ENCODE results near the gene TMEM229B. TPM values are rescaled to one million over a fixed set of nuclear protein-coding genes. Genes with fewer than 3 reads are reported as not detected.

Gene TMEM229B
- polyA plus RNA-seq, 3 donors: 10.2 to 18.7 (median 17.3) TPM

GRCh38 chr14:67513631-67514108, 25.1 kb upstream of the TMEM229B start:
- peaks cover 32 to 47% of the 10 kb centered on the region in 2 donors for H3K4me1 ChIP-seq (ENCODE audit: control insufficient read depth in 1 of 2, insufficient read depth in 2 of 2, low read length in 2 of 2)
- no peak overlapping the region for H3K27ac ChIP-seq (ENCODE audit: low read depth in 1 of 2, low read length in 2 of 2)
- H3K9me3 ChIP-seq (replicated peaks in 1 of 2; ENCODE audit: control insufficient read depth in 1 of 2, insufficient read depth in 1 of 2, low read length in 2 of 2): no peaks in the 10 kb centered on the region
- H3K79me2 ChIP-seq (ENCODE audit: insufficient read depth, low read length): no peaks in the 10 kb centered on the region
- peaks cover 63% of the 10 kb centered on the region for H3K4me1 Mint-ChIP-seq
- no peaks in the 10 kb centered on the region for H3K36me3 ChIP-seq (replicated peaks in 1 of 2; ENCODE audit: control insufficient read depth in 1 of 2, insufficient read depth in 2 of 2, low read length in 2 of 2)
- DNase-seq: no peak
- 100% methylated on average over 1 of the region's 1 CpG for WGBS (ENCODE audit: insufficient coverage)
- intact Hi-C loops (cut with micrococcal nuclease): no loop called here
- no peak for TF ChIP-seq CTCF (IDR thresholded peaks at IDR 0.05)
- H3K27me3 ChIP-seq (ENCODE audit: control insufficient read depth in 2 of 2, insufficient read depth in 2 of 2, low read length in 2 of 2): peaks cover 0 to 8% of the 10 kb centered on the region in 2 donors
- H3K4me2 ChIP-seq (replicated peaks; ENCODE audit: extremely low read depth, low read length, poor library complexity, severe bottlenecking): peak overlapping the region; percentile 83
- H3K4me3 ChIP-seq (replicated peaks in 1 of 3; ENCODE audit: low read depth in 2 of 3, low read length in 3 of 3): peak overlapping the region in 1 of 3 experiments; percentile 78
- H3K4me3 Mint-ChIP-seq: peak overlapping the region; percentile 62 to 66
- H2AFZ ChIP-seq (ENCODE audit: insufficient read depth, low read depth, low read length, poor library complexity, severe bottlenecking): peak overlapping the region; percentile 93
- no peaks in the 10 kb centered on the region for H4K20me1 ChIP-seq (ENCODE audit: insufficient read depth, low read length)
- no peaks in the 10 kb centered on the region for H3K36me3 Mint-ChIP-seq
- H3K27me3 Mint-ChIP-seq (ENCODE audit: low read depth in 3 of 3): peaks cover 8 to 38% (median 17%) of the 10 kb centered on the region in 3 donors
- no peak overlapping the region for H3K9ac ChIP-seq (ENCODE audit: insufficient read depth, low read length, poor library complexity, severe bottlenecking)
- H3K27ac Mint-ChIP-seq: peak overlapping the region in 2 of 7 donors; percentile 30 to 64
- no peaks in the 10 kb centered on the region for H3K9me3 Mint-ChIP-seq

- H2AFZ ChIP-seq (ENCODE audit: insufficient read depth, low read depth, low read length, poor library complexity, severe bottlenecking): no peak overlapping the region
- Mint-ChIP-seq H3K4me3 (no peak overlapping the region), H3K9me3 (no peaks in the 10 kb centered on the region), H3K4me1 (peaks cover 71% of the 10 kb centered on the region), H3K27me3 (ENCODE audit: low read depth in 3 of 3) (peaks cover 8 to 36% (median 16%) of the 10 kb centered on the region in 3 donors), H3K36me3 (no peaks in the 10 kb centered on the region), H3K27ac (peak overlapping the region in 1 of 7 donors; percentile 75)
- H3K27me3 ChIP-seq (ENCODE audit: control insufficient read depth in 2 of 2, insufficient read depth in 2 of 2, low read length in 2 of 2): peaks cover 0 to 8% of the 10 kb centered on the region in 2 donors
- DNase-seq: peak in 2 of 3 donors; percentile 32 to 49
- peaks cover 42 to 57% of the 10 kb centered on the region in 2 donors for H3K4me1 ChIP-seq (ENCODE audit: control insufficient read depth in 1 of 2, insufficient read depth in 2 of 2, low read length in 2 of 2)
- H3K9me3 ChIP-seq (replicated peaks in 1 of 2; ENCODE audit: control insufficient read depth in 1 of 2, insufficient read depth in 1 of 2, low read length in 2 of 2): no peaks in the 10 kb centered on the region
- H3K9ac ChIP-seq (ENCODE audit: insufficient read depth, low read length, poor library complexity, severe bottlenecking): no peak overlapping the region
- H3K36me3 ChIP-seq (replicated peaks in 1 of 2; ENCODE audit: control insufficient read depth in 1 of 2, insufficient read depth in 2 of 2, low read length in 2 of 2): no peaks in the 10 kb centered on the region
- WGBS (ENCODE audit: insufficient coverage): 97% methylated on average over 4 of the region's 8 CpGs
- no peak overlapping the region for H3K4me2 ChIP-seq (replicated peaks; ENCODE audit: extremely low read depth, low read length, poor library complexity, severe bottlenecking)
- H3K79me2 ChIP-seq (ENCODE audit: insufficient read depth, low read length): no peaks in the 10 kb centered on the region
- no peak overlapping the region for H3K27ac ChIP-seq (ENCODE audit: low read depth in 1 of 2, low read length in 2 of 2)
- intact Hi-C loops (cut with micrococcal nuclease): no loop called here
- no peak overlapping the region for H3K4me3 ChIP-seq (replicated peaks in 1 of 3; ENCODE audit: low read depth in 2 of 3, low read length in 3 of 3)
- no peaks in the 10 kb centered on the region for H4K20me1 ChIP-seq (ENCODE audit: insufficient read depth, low read length)
- TF ChIP-seq CTCF (IDR thresholded peaks at IDR 0.05): no peak
Observed at GRCh38 chr14:67512463-67513310, 24.2 kb upstream of the TMEM229B start.
